AG04450 (cell line): ENCODE measurements around the gene F2R. TPM values are rescaled to one million over a fixed set of nuclear protein-coding genes. Genes with fewer than 3 reads are reported as not detected.

Experiments
- CTCF ChIA-PET: fragments of 300-600, 350-600 bp; formaldehyde crosslinking; extraction: SDS; loops from one replicate; lab custom pipeline; 2022; ENCODE audit warnings: antibody characterized with exemption, inconsistent platforms; lab: Charles Lee
- POLR2A ChIA-PET: fragments of 350-600 bp; formaldehyde crosslinking; extraction: SDS; loops from one replicate; lab custom pipeline; 2021; ENCODE audit warnings: antibody characterized with exemption, inconsistent platforms; lab: Yijun Ruan, JAX
- DNase-seq: peaks from one replicate; pipeline ENCODE4 v3.0.0-alpha.2; 2011; ENCODE audit warnings: low read depth, low spot score
- H3K27ac ChIP-seq: one replicate; pipeline ENCODE4 v1.5.1; 2012; ENCODE audit warnings: low read depth, low read length, control low read depth
- H3K27me3 ChIP-seq: one replicate; pipeline ENCODE4 v1.6.0; 2012; ENCODE audit warnings: low read length; ENCODE audit not compliant: control insufficient read depth, insufficient read depth
- H3K4me3 ChIP-seq: 2 replicates; pipeline ENCODE4 v1.5.1; 2011; ENCODE audit warnings: mild to moderate bottlenecking, low read depth, low read length, control low read depth
- H3K9me3 ChIP-seq: 2 replicates; pipeline ENCODE4 v1.5.1; 2012; ENCODE audit warnings: low read length; ENCODE audit not compliant: control insufficient read depth, insufficient read depth
- CTCF ChIP-seq: IDR thresholded peaks from 2 replicates; pipeline ENCODE4 v1.5.1; 2011; ENCODE audit warnings: low read depth, low read length, control low read depth, inconsistent platforms
- polyA plus RNA-seq: library from polyadenylated mRNA; depleted of rRNA; stranded (reverse); fragments of >200 nt; gene quantifications from 2 replicates; pipeline ENCODE4 v1.2.3, GENCODE V29; 2011

Gene F2R
- polyA plus RNA-seq, 1 experiment, result 324 TPM

- Histone ChIP-seq H3K27ac (no peak overlapping the region), H3K9me3 (peaks cover 10% of the 10 kb centered on the region), H3K4me3 (no peak overlapping the region), H3K27me3 (no peaks in the 10 kb centered on the region)
- ChIA-PET CTCF (interaction anchor here (1.4 kb wide), 1 partner anchor 13 kb away, joined by 3 read pairs; no protein-coding TSS in a partner anchor), POLR2A (no interaction called here)
- DNase-seq, result no peak
- TF ChIP-seq CTCF, result no peak
Measured at GRCh38 chr5:76723906-76724305, 8.0 kb downstream of the F2R start.

GRCh38 chr5:76724871-76725270 lies 8.9 kb downstream of the F2R start:
- peaks cover 14% of the 10 kb centered on the region for H3K9me3 ChIP-seq
- ChIA-PET CTCF (interaction anchor here (0.7 to 1.5 kb wide), 3 partner anchors 10 to 123 kb away, joined by 3 to 7 read pairs (median 4); no protein-coding TSS in a partner anchor), POLR2A (no interaction called here)
- no peak for DNase-seq
- no peak for TF ChIP-seq CTCF
- H3K27me3 ChIP-seq, result no peaks in the 10 kb centered on the region
- H3K4me3 ChIP-seq, result no peak overlapping the region
- H3K27ac ChIP-seq, result no peak overlapping the region

GRCh38 chr5:76728965-76729364 lies 13.0 kb downstream of the F2R start:
- no peak for DNase-seq
- Histone ChIP-seq H3K9me3 (peaks cover 19% of the 10 kb centered on the region), H3K4me3 (no peak overlapping the region), H3K27me3 (no peaks in the 10 kb centered on the region), H3K27ac (no peak overlapping the region)
- TF ChIP-seq CTCF, result no peak
- POLR2A ChIA-PET, result no interaction called here
- CTCF ChIA-PET, result interaction anchor here (1.0 kb wide), 1 partner anchor 46 kb away, joined by 5 read pairs; no protein-coding TSS in a partner anchor

- ChIA-PET CTCF (interaction anchor here (1.0 kb wide), 1 partner anchor 45 kb away, joined by 5 read pairs; no protein-coding TSS in a partner anchor), POLR2A (interaction anchor here (0.6 kb wide), 1 partner anchor 11 kb away, joined by 3 read pairs; no protein-coding TSS in a partner anchor)
- H3K9me3 ChIP-seq, result peaks cover 19% of the 10 kb centered on the region
- H3K27me3 ChIP-seq, result no peaks in the 10 kb centered on the region
- no peak overlapping the region for H3K4me3 ChIP-seq
- no peak overlapping the region for H3K27ac ChIP-seq
- DNase-seq, result no peak
- TF ChIP-seq CTCF, result no peak
Measured at GRCh38 chr5:76729373-76730290, 13.7 kb downstream of the F2R start.
